22Rv1 (cell line): ENCODE data around the gene RAB3C.

Experiments used
- ZFX ChIP-seq: fragments of 450-650 bp; IDR thresholded peaks from 2 replicates; pipeline ENCODE4 v1.6.1; 2017; ENCODE audit warnings: antibody characterized with exemption, borderline replicate concordance
- TF ChIP-seq, protein P1 (sequence below): fragments of 450-650 bp; IDR thresholded peaks from 2 replicates; pipeline ENCODE4 v1.5.1; 2017; ENCODE audit warnings: mild to moderate bottlenecking

DNA sequence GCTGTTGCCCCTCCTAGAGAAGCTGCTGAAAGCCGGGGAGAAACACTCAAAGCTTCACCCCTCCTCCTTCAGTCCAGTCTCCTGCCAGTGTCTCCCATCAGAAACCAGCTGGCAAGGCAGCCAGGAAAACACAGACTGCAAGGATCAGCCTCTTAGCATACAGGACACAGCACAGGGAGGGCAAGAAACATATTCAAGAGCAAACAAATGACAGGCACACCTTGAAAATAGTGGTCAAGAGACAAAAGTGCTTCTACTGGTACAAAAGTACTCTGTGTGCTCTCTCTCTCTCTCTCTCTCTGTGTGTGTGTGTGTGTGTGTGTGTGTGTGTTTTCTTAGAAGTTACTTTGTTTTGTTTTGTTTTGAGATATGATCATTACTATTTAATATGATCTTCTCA, 227.2 kb downstream of the RAB3C start:
- TF ChIP-seq, protein P1, sequence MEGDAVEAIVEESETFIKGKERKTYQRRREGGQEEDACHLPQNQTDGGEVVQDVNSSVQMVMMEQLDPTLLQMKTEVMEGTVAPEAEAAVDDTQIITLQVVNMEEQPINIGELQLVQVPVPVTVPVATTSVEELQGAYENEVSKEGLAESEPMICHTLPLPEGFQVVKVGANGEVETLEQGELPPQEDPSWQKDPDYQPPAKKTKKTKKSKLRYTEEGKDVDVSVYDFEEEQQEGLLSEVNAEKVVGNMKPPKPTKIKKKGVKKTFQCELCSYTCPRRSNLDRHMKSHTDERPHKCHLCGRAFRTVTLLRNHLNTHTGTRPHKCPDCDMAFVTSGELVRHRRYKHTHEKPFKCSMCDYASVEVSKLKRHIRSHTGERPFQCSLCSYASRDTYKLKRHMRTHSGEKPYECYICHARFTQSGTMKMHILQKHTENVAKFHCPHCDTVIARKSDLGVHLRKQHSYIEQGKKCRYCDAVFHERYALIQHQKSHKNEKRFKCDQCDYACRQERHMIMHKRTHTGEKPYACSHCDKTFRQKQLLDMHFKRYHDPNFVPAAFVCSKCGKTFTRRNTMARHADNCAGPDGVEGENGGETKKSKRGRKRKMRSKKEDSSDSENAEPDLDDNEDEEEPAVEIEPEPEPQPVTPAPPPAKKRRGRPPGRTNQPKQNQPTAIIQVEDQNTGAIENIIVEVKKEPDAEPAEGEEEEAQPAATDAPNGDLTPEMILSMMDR: no peak
- no peak for TF ChIP-seq ZFX
